PC-9 (cell line): Measurements from ENCODE around the gene KCNQ1OT1. TPM values are rescaled to one million over a fixed set of nuclear protein-coding genes. Genes with fewer than 3 reads are reported as not detected.

Source experiments
- BruUV-seq: library from RNA; stranded (reverse); fragments of 400-500 nt; replicated peaks from 2 replicates; lab custom pipeline; 2021; lab: Mats Ljungman, UMichigan
- CTCF ChIA-PET: fragments of 300-600 bp; sonication (Branson Sonifier 250); formaldehyde crosslinking; loops from one replicate; lab custom pipeline; 2022; ENCODE audit warnings: antibody characterized with exemption; lab: Charles Lee
- POLR2A ChIA-PET: fragments of 300-600 bp; sonication (Branson Sonifier 250); formaldehyde crosslinking; loops from one replicate; lab custom pipeline; 2022; ENCODE audit warnings: antibody characterized with exemption; ENCODE audit not compliant: unreplicated experiment; lab: Charles Lee
- DNase-seq, 2 experiments: peaks; one replicate each; pipeline versions ENCODE4 v3.0.0 to v3.0.0-alpha.2; 2015 to 2022; ENCODE audit warnings: mixed read lengths in 1 of 2
- H2AFZ ChIP-seq: fragments of 200-600 bp; sonication (generic); 2 replicates; pipeline ENCODE4 v1.8.1; 2017; ENCODE audit warnings: antibody characterized with exemption
- H3F3A ChIP-seq: fragments of 200-600 bp; sonication (generic); 2 replicates; pipeline ENCODE4 v1.8.1; 2017; ENCODE audit warnings: antibody characterized with exemption, mild to moderate bottlenecking, low read depth; ENCODE audit not compliant: insufficient read depth
- H3K27ac ChIP-seq: fragments of 200-600 bp; sonication (generic); 2 replicates; pipeline ENCODE4 v1.6.1; 2016; ENCODE audit warnings: mixed run types
- H3K27me3 ChIP-seq: fragments of 200-600 bp; sonication (generic); 2 replicates; pipeline ENCODE4 v1.6.1; 2016; ENCODE audit warnings: low read depth, mixed run types; ENCODE audit not compliant: insufficient read depth
- H3K36me3 ChIP-seq: fragments of 200-600 bp; sonication (generic); 2 replicates; pipeline ENCODE4 v1.6.1; 2016; ENCODE audit warnings: low read depth, mixed run types
- H3K4me1 ChIP-seq: fragments of 200-600 bp; sonication (generic); replicated peaks from 2 replicates; pipeline ENCODE4 v1.6.1; 2016; ENCODE audit warnings: mixed run types; ENCODE audit not compliant: insufficient read depth
- H3K4me2 ChIP-seq: fragments of 200-600 bp; sonication (generic); 2 replicates; pipeline ENCODE4 v1.6.1; 2017; ENCODE audit warnings: mixed run types
- H3K4me3 ChIP-seq: fragments of 200-600 bp; sonication (generic); 2 replicates; pipeline ENCODE4 v1.6.1; 2016; ENCODE audit warnings: mixed run types
- H3K79me2 ChIP-seq: fragments of 200-600 bp; sonication (generic); 2 replicates; pipeline ENCODE4 v1.6.1; 2017; ENCODE audit warnings: low read depth, mixed run types
- H3K9me2 ChIP-seq: fragments of 200-600 bp; sonication (generic); 2 replicates; pipeline ENCODE4 v1.8.1; 2017; ENCODE audit warnings: mild to moderate bottlenecking; ENCODE audit not compliant: insufficient read depth
- H3K9me3 ChIP-seq: fragments of 200-600 bp; sonication (generic); 2 replicates; pipeline ENCODE4 v1.8.1; 2016; ENCODE audit warnings: low read depth; ENCODE audit not compliant: insufficient read depth
- H4K20me1 ChIP-seq: fragments of 200-600 bp; sonication (generic); 2 replicates; pipeline ENCODE4 v1.8.1; 2017; ENCODE audit not compliant: insufficient read depth
- CTCF ChIP-seq: fragments of 200-600 bp; sonication (generic); conservative IDR thresholded peaks from 2 replicates; pipeline ENCODE4 v1.6.1; 2017; ENCODE audit warnings: mixed run types, antibody characterized with exemption, mild to moderate bottlenecking, moderate library complexity
- EZH2 ChIP-seq: fragments of 200-600 bp; sonication (generic); IDR thresholded peaks from 2 replicates; pipeline ENCODE4 v1.8.0; 2017; ENCODE audit warnings: antibody characterized with exemption, low read depth
- intact Hi-C: fragments of 100-400 bp; cut with micrococcal nuclease; formaldehyde crosslinking; loops from one replicate; pipeline ENCODE4 v1.10.0; 2022; ENCODE audit not compliant: unreplicated experiment
- total RNA-seq: library from RNA; stranded (reverse); gene quantifications from 2 replicates; pipeline ENCODE4 v1.2.3, GENCODE V29; 2021

The KCNQ1OT1 gene
- total RNA-seq, 1 experiment from 2014 or later, result 3.4 TPM

- ChIA-PET CTCF (interaction anchor here (0.6 kb wide), 1 partner anchor 106 kb away, joined by 11 read pairs; no protein-coding TSS in a partner anchor), POLR2A (no interaction called here)
- Histone ChIP-seq H3K27ac (no peak overlapping the region), H3K27me3 (no peaks in the 10 kb centered on the region), H3K9me3 (no peaks in the 10 kb centered on the region), H3K79me2 (no peaks in the 10 kb centered on the region), H2AFZ (no peak overlapping the region), H3K36me3 (no peaks in the 10 kb centered on the region), H3K4me3 (no peak overlapping the region), H3K4me2 (no peak overlapping the region), H4K20me1 (no peaks in the 10 kb centered on the region), H3K4me1 (no peaks in the 10 kb centered on the region), H3F3A (no peaks in the 10 kb centered on the region), H3K9me2 (no peaks in the 10 kb centered on the region)
- intact Hi-C loops, result no loop called here
- DNase-seq, result no peak
- no peak for TF ChIP-seq EZH2
- TF ChIP-seq CTCF, result no peak
- no TSS peak for BruUV-seq
Measured at GRCh38 chr11:2569321-2569721, 130.5 kb downstream of the KCNQ1OT1 start.

- Histone ChIP-seq H3F3A (no peaks in the 10 kb centered on the region), H2AFZ (no peak overlapping the region), H3K36me3 (no peaks in the 10 kb centered on the region), H3K4me1 (no peaks in the 10 kb centered on the region), H3K4me2 (no peak overlapping the region), H3K27me3 (no peaks in the 10 kb centered on the region), H3K4me3 (no peak overlapping the region), H4K20me1 (no peaks in the 10 kb centered on the region), H3K27ac (no peak overlapping the region), H3K9me3 (no peaks in the 10 kb centered on the region), H3K79me2 (no peaks in the 10 kb centered on the region), H3K9me2 (no peaks in the 10 kb centered on the region)
- no TSS peak for BruUV-seq
- no peak for DNase-seq
- CTCF ChIA-PET, result interaction anchor here (0.6 kb wide), 1 partner anchor 51 kb away, joined by 5 read pairs; no protein-coding TSS in a partner anchor
- POLR2A ChIA-PET, result no interaction called here
- intact Hi-C loops, result no loop called here
- TF ChIP-seq CTCF (no peak), EZH2 (no peak)
Measured at GRCh38 chr11:2567026-2567671, 132.6 kb downstream of the KCNQ1OT1 start.

GRCh38 chr11:2566223-2567025, 133.4 kb downstream of the KCNQ1OT1 start:
- Histone ChIP-seq H3K36me3 (no peaks in the 10 kb centered on the region), H3K79me2 (no peaks in the 10 kb centered on the region), H3K9me3 (no peaks in the 10 kb centered on the region), H2AFZ (no peak overlapping the region), H3K4me2 (no peak overlapping the region), H3K4me3 (no peak overlapping the region), H3K27me3 (no peaks in the 10 kb centered on the region), H3F3A (no peaks in the 10 kb centered on the region), H4K20me1 (no peaks in the 10 kb centered on the region), H3K27ac (no peak overlapping the region), H3K9me2 (no peaks in the 10 kb centered on the region), H3K4me1 (no peaks in the 10 kb centered on the region)
- ChIA-PET POLR2A (no interaction called here), CTCF (no interaction called here)
- TF ChIP-seq EZH2 (no peak), CTCF (no peak)
- DNase-seq, result no peak
- intact Hi-C loops, result no loop called here
- no TSS peak for BruUV-seq
